WTC11 (cell line): ENCODE data around the gene FAM107B. TPM values are rescaled to one million over a fixed set of nuclear protein-coding genes. Genes with fewer than 3 reads are reported as not detected.

Source experiments
- ATAC-seq: fragments of 200-7000 bp; cut with Tn5 transposase; 2 replicates; pipeline ENCODE4 v1.10.0; 2021; ENCODE audit warnings: mild to moderate bottlenecking, moderate library complexity
- CTCF ChIA-PET: fragments of 300-600 bp; sonication (Branson Sonifier 250); formaldehyde crosslinking; loops from one replicate; lab custom pipeline; 2021; ENCODE audit warnings: antibody characterized with exemption; lab: Charles Lee
- POLR2A ChIA-PET: fragments of 350-600 bp; sonication (Branson Sonifier 250); formaldehyde crosslinking; loops from one replicate; lab custom pipeline; 2021; ENCODE audit warnings: antibody characterized with exemption; lab: Charles Lee
- DNase-seq: peaks from one replicate; pipeline ENCODE4 v3.0.0; 2021; ENCODE audit warnings: low spot score
- H3K27ac Mint-ChIP-seq: 2 replicates; pipeline ENCODE4 v1.8.0; 2021; ENCODE audit warnings: mixed read lengths
- H3K27me3 Mint-ChIP-seq: 2 replicates; pipeline ENCODE4 v1.8.0; 2021; ENCODE audit warnings: low read depth, mild to moderate bottlenecking, moderate library complexity, mixed read lengths
- H3K36me3 Mint-ChIP-seq: 2 replicates; pipeline ENCODE4 v1.8.0; 2021; ENCODE audit warnings: mixed read lengths
- H3K4me1 Mint-ChIP-seq: 2 replicates; pipeline ENCODE4 v1.8.0; 2022; ENCODE audit warnings: mixed read lengths
- H3K4me3 Mint-ChIP-seq: 2 replicates; pipeline ENCODE4 v1.8.0; 2021; ENCODE audit warnings: mild to moderate bottlenecking, moderate library complexity, mixed read lengths
- H3K9me3 Mint-ChIP-seq: 2 replicates; pipeline ENCODE4 v1.8.0; 2021; ENCODE audit warnings: mixed read lengths
- ATF1 ChIP-seq: sonication (generic); formaldehyde crosslinking; IDR thresholded peaks from 2 replicates; pipeline ENCODE4 v1.8.1; 2023; ENCODE audit warnings: mild to moderate bottlenecking, moderate library complexity, missing genetic modification reagents
- ATF2 ChIP-seq: sonication (generic); formaldehyde crosslinking; IDR thresholded peaks from 2 replicates; pipeline ENCODE4 v1.8.1; 2022; ENCODE audit warnings: low read depth, missing genetic modification reagents, borderline replicate concordance
- CREB1 ChIP-seq: sonication (generic); formaldehyde crosslinking; IDR thresholded peaks from 2 replicates; pipeline ENCODE4 v1.8.0; 2023; ENCODE audit warnings: mild to moderate bottlenecking, missing genetic modification reagents
- FOXP1 ChIP-seq: sonication (generic); formaldehyde crosslinking; IDR thresholded peaks from 2 replicates; pipeline ENCODE4 v1.8.0; 2022; ENCODE audit warnings: missing genetic modification reagents, mild to moderate bottlenecking, moderate library complexity, borderline replicate concordance
- IRF2 ChIP-seq: sonication (generic); formaldehyde crosslinking; IDR thresholded peaks from 2 replicates; pipeline ENCODE4 v1.8.0; 2022; ENCODE audit warnings: low read depth, missing genetic modification reagents, borderline replicate concordance
- KAT7 ChIP-seq: sonication (generic); formaldehyde crosslinking; IDR thresholded peaks from 2 replicates; pipeline ENCODE4 v1.8.1; 2023; ENCODE audit warnings: missing genetic modification reagents, mild to moderate bottlenecking, borderline replicate concordance
- MXD4 ChIP-seq: fragments of 250-450 bp; sonication (Bioruptor Pico); IDR thresholded peaks from 2 replicates; pipeline ENCODE4 v1.8.0; 2021; ENCODE audit warnings: mild to moderate bottlenecking, moderate library complexity, borderline replicate concordance
- SMAD4 ChIP-seq: sonication (generic); formaldehyde crosslinking; IDR thresholded peaks from 2 replicates; pipeline ENCODE4 v1.8.0; 2022; ENCODE audit warnings: mild to moderate bottlenecking, missing genetic modification reagents
- USF1 ChIP-seq: sonication (generic); formaldehyde crosslinking; IDR thresholded peaks from 2 replicates; pipeline ENCODE4 v1.8.0; 2022; ENCODE audit warnings: mild to moderate bottlenecking, missing genetic modification reagents
- ZBTB21 ChIP-seq: sonication (generic); formaldehyde crosslinking; IDR thresholded peaks from 2 replicates; pipeline ENCODE4 v1.8.1; 2023; ENCODE audit warnings: mild to moderate bottlenecking, missing genetic modification reagents, borderline replicate concordance
- ZNF232 ChIP-seq: sonication (generic); formaldehyde crosslinking; IDR thresholded peaks from 2 replicates; pipeline ENCODE4 v1.8.0; 2022; ENCODE audit warnings: mild to moderate bottlenecking, missing genetic modification reagents
- ZNF263 ChIP-seq: sonication (generic); formaldehyde crosslinking; IDR thresholded peaks from 2 replicates; pipeline ENCODE4 v1.8.1; 2022; ENCODE audit warnings: low read depth, mild to moderate bottlenecking, moderate library complexity, missing genetic modification reagents
- ZNF317 ChIP-seq: sonication (generic); formaldehyde crosslinking; IDR thresholded peaks from 2 replicates; pipeline ENCODE4 v1.8.1; 2023; ENCODE audit warnings: low read depth, mild to moderate bottlenecking, moderate library complexity, missing genetic modification reagents, borderline replicate concordance
- ZNF416 ChIP-seq: fragments of 250-450 bp; sonication (Bioruptor Pico); IDR thresholded peaks from 2 replicates; pipeline ENCODE4 v1.9.0; 2021; ENCODE audit warnings: mild to moderate bottlenecking, inconsistent platforms
- ZNF423 ChIP-seq: fragments of 250-450 bp; sonication (Bioruptor Pico); IDR thresholded peaks from 2 replicates; pipeline ENCODE4 v2.1.2; 2022; ENCODE audit warnings: mild to moderate bottlenecking, moderate library complexity
- ZNF671 ChIP-seq: fragments of 250-450 bp; sonication (Bioruptor Pico); IDR thresholded peaks from 2 replicates; pipeline ENCODE4 v1.8.0; 2021; ENCODE audit warnings: mild to moderate bottlenecking
- total RNA-seq: library from RNA; stranded (reverse); gene quantifications from 3 replicates; pipeline ENCODE4 v1.2.3, GENCODE V29; 2021
- TF ChIP-seq, protein P1 (sequence below): sonication (generic); formaldehyde crosslinking; IDR thresholded peaks from 2 replicates; pipeline ENCODE4 v1.8.1; 2023; ENCODE audit warnings: mild to moderate bottlenecking, missing genetic modification reagents, moderate library complexity
- TF ChIP-seq, protein P2 (sequence below): sonication (generic); formaldehyde crosslinking; IDR thresholded peaks from 2 replicates; pipeline ENCODE4 v1.8.0; 2023; ENCODE audit warnings: missing genetic modification reagents
- TF ChIP-seq, protein P3 (sequence below): sonication (generic); formaldehyde crosslinking; IDR thresholded peaks from 2 replicates; pipeline ENCODE4 v1.8.1; 2022; ENCODE audit warnings: low read depth, mild to moderate bottlenecking, moderate library complexity, missing genetic modification reagents, borderline replicate concordance
- TF ChIP-seq, protein P4 (sequence below): fragments of 250-450 bp; sonication (Bioruptor Pico); conservative IDR thresholded peaks from 2 replicates; pipeline ENCODE4 v1.9.0; 2021; ENCODE audit warnings: mild to moderate bottlenecking
- TF ChIP-seq, protein P5 (sequence below): fragments of 250-450 bp; sonication (Bioruptor Pico); IDR thresholded peaks from 2 replicates; pipeline ENCODE4 v1.9.0; 2021; ENCODE audit warnings: mild to moderate bottlenecking

The FAM107B gene
- total RNA-seq, 1 experiment from 2014 or later = 22.4 TPM

- Mint-ChIP-seq H3K4me3 (no peak overlapping the region), H3K27ac (no peak overlapping the region), H3K4me1 (peaks cover 33% of the 10 kb centered on the region), H3K9me3 (peaks cover 5% of the 10 kb centered on the region), H3K36me3 (no peaks in the 10 kb centered on the region), H3K27me3 (peaks cover 20% of the 10 kb centered on the region)
- TF ChIP-seq ZNF263 (CRISPR knock-in tag) = no peak
- no peak for TF ChIP-seq ZNF232 (CRISPR knock-in tag)
- TF ChIP-seq FOXP1 (CRISPR knock-in tag) = no peak
- no peak for TF ChIP-seq ATF1 (CRISPR knock-in tag)
- TF ChIP-seq ATF2 (CRISPR knock-in tag) = no peak
- TF ChIP-seq ZNF317 (CRISPR knock-in tag) = no peak
- no peak for TF ChIP-seq ZBTB21
- no peak for TF ChIP-seq CREB1 (CRISPR knock-in tag)
- no peak for TF ChIP-seq USF1 (CRISPR knock-in tag)
- TF ChIP-seq, protein P1, sequence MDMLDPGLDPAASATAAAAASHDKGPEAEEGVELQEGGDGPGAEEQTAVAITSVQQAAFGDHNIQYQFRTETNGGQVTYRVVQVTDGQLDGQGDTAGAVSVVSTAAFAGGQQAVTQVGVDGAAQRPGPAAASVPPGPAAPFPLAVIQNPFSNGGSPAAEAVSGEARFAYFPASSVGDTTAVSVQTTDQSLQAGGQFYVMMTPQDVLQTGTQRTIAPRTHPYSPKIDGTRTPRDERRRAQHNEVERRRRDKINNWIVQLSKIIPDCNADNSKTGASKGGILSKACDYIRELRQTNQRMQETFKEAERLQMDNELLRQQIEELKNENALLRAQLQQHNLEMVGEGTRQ (CRISPR knock-in tag) = no peak
- TF ChIP-seq, protein P2, sequence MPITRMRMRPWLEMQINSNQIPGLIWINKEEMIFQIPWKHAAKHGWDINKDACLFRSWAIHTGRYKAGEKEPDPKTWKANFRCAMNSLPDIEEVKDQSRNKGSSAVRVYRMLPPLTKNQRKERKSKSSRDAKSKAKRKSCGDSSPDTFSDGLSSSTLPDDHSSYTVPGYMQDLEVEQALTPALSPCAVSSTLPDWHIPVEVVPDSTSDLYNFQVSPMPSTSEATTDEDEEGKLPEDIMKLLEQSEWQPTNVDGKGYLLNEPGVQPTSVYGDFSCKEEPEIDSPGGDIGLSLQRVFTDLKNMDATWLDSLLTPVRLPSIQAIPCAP (CRISPR knock-in tag) = no peak
- no peak for TF ChIP-seq SMAD4
- TF ChIP-seq, protein P3, sequence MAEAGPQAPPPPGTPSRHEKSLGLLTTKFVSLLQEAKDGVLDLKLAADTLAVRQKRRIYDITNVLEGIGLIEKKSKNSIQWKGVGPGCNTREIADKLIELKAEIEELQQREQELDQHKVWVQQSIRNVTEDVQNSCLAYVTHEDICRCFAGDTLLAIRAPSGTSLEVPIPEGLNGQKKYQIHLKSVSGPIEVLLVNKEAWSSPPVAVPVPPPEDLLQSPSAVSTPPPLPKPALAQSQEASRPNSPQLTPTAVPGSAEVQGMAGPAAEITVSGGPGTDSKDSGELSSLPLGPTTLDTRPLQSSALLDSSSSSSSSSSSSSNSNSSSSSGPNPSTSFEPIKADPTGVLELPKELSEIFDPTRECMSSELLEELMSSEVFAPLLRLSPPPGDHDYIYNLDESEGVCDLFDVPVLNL = no peak
- TF ChIP-seq IRF2 (CRISPR knock-in tag) = no peak
- no peak for TF ChIP-seq KAT7 (CRISPR knock-in tag)
- TF ChIP-seq, protein P4, sequence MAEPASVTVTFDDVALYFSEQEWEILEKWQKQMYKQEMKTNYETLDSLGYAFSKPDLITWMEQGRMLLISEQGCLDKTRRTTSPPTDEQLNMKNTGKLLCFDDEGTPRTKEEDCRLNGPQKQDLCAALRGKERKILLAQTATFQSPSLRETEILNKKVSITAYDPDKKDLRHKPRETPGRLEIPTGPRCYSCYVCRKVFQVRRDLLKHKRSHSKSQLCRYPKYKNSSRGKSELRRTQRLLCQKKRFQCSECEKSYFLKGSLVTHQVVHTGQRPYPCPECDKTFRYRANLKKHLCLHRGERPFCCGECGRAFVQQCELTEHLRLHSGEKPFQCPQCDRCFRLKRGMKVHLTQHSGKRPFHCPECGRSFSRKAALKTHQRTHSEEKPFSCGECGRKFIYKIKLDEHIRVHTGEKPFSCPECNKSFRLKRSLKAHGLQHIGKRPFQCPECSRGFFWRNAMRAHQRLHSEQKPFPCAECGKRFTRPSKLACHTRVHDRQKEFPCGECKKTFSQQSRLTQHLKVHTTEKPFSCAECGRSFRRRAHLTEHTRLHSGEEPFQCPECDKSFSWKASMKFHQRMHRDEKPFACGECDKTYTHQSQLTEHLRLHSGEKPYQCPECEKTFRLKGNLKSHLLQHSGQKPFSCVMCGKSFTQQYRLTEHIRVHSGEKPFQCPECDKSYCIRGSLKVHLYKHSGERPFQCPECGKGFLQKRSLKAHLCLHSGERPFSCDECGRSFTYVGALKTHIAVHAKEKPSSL (CRISPR knock-in tag) = no peak
- no peak for TF ChIP-seq MXD4
- TF ChIP-seq ZNF671 (CRISPR knock-in tag) = no peak
- ChIA-PET CTCF (no interaction called here), POLR2A (no interaction called here)
- DNase-seq (no peak), ATAC-seq (no peak)
These were observed 101.4 kb downstream of the FAM107B start for GRCh38 chr10:14673189-14673861.

DNA sequence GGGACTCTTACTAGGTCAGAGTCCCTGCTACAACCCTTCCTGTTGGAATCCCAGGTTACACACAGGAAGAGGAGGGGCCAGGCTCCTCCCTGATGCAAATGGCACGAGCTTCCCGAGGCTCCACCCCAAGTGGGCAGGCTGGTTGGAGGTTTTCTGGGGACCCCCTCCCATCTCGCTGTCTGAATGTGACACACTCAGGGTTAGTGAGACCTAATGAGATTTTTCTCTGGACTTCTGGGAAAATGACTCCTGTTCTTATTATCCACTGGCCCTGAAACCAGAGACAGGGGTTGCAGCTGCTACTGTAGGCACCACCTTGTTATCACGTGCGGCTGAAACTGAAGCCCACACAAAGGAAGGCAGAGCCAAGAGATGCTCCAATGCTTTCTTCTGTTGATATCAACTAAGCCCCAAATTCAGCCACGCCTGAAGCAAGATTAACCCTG, 103.3 kb downstream of the FAM107B start:
- Mint-ChIP-seq H3K4me1 (peaks cover 29% of the 10 kb centered on the region), H3K27me3 (peaks cover 13% of the 10 kb centered on the region), H3K4me3 (no peak overlapping the region), H3K36me3 (no peaks in the 10 kb centered on the region), H3K27ac (0 out of 2 replicates have a peak overlapping the region, but pooled peaks have one; percentile 19), H3K9me3 (peaks cover 11% of the 10 kb centered on the region)
- CTCF ChIA-PET = no interaction called here
- TF ChIP-seq ZNF416 (CRISPR knock-in tag) (no peak), ZNF423 (CRISPR knock-in tag) (no peak)
- TF ChIP-seq, protein P5, sequence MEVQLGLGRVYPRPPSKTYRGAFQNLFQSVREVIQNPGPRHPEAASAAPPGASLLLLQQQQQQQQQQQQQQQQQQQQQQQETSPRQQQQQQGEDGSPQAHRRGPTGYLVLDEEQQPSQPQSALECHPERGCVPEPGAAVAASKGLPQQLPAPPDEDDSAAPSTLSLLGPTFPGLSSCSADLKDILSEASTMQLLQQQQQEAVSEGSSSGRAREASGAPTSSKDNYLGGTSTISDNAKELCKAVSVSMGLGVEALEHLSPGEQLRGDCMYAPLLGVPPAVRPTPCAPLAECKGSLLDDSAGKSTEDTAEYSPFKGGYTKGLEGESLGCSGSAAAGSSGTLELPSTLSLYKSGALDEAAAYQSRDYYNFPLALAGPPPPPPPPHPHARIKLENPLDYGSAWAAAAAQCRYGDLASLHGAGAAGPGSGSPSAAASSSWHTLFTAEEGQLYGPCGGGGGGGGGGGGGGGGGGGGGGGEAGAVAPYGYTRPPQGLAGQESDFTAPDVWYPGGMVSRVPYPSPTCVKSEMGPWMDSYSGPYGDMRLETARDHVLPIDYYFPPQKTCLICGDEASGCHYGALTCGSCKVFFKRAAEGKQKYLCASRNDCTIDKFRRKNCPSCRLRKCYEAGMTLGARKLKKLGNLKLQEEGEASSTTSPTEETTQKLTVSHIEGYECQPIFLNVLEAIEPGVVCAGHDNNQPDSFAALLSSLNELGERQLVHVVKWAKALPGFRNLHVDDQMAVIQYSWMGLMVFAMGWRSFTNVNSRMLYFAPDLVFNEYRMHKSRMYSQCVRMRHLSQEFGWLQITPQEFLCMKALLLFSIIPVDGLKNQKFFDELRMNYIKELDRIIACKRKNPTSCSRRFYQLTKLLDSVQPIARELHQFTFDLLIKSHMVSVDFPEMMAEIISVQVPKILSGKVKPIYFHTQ = no peak
- peak; percentile 41 for DNase-seq
- ATAC-seq = peak; percentile 88
- POLR2A ChIA-PET = interaction anchor here (0.7 kb wide), 1 partner anchor 697 kb away, joined by 4 read pairs; no protein-coding TSS in a partner anchor
